NCI-H1694 treated with DMSO at 0.1 percent for 48 hours (cell line): ENCODE measurements around the gene CALML4.
A peak's percentile ranks its signal among the peaks of the same experiment; 100 is the strongest.
"Not testable (repeated sequence)": the region's sequence is repeated elsewhere in the genome, so short reads cannot be mapped to it uniquely, and the experiment has no call there.

Experiments used
- DNase-seq: peaks from one replicate; lab custom pipeline; 2025; lab: John Stamatoyannopoulos, UW

CALML4 gene

DNA sequence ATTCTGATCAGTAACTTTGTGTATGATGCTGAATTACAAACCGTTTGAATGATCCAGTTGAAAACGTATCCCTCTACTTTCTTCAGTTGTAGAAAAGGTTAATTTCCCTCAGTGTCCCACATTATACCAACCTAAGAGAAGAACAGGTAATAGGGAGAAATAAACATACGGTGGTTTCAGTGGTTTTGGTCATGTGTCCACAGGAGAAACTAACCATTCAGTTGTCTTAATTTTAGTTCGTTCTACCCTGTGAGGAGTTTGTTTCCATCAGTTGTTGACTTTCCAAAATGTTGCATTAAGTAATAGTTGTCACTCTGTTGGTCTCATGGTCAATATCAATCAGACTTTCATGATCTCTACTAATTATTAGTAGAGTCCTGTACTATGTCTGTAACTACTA, 15.1 kb downstream of the CALML4 start:
- no peak for DNase-seq

DNA sequence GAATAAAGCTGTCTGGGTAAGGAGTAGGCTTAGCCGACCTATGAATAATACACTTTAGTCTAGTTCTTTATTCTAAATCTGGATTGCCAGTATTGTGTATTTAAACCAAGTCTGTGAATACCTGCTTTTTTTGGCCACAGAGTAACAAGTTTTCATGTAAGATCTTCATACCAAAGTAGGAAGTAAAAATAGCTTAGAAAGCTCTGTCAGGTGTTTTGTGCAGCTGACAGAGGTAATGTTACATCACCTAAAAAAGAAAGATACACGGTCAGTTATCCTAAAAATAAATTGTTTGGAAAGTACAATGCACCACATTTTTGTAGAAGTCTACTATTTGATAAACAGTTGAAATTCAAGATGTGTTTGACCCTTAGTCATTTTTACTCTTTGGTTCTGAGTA, 16.5 kb downstream of the CALML4 start:
- DNase-seq, result no peak

DNA sequence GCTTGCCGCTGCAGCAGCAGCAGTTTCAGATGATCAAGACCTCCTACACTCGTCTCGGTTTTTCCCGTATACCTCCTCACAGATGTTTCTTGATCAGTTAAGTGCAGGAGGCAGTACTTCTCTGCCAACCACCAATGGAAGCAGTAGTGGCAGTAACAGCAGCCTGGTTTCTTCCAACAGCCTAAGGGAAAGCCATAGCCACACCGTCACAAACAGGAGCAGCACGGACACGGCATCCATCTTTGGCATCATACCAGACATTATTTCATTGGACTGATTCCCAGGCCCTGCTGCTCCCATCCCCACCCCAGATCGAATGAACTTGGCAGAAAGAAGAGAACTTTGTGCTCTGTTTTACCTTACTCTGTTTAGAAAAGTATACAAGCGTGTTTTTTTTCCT, 17.6 kb downstream of the CALML4 start:
- DNase-seq, result peak; percentile 65

DNA sequence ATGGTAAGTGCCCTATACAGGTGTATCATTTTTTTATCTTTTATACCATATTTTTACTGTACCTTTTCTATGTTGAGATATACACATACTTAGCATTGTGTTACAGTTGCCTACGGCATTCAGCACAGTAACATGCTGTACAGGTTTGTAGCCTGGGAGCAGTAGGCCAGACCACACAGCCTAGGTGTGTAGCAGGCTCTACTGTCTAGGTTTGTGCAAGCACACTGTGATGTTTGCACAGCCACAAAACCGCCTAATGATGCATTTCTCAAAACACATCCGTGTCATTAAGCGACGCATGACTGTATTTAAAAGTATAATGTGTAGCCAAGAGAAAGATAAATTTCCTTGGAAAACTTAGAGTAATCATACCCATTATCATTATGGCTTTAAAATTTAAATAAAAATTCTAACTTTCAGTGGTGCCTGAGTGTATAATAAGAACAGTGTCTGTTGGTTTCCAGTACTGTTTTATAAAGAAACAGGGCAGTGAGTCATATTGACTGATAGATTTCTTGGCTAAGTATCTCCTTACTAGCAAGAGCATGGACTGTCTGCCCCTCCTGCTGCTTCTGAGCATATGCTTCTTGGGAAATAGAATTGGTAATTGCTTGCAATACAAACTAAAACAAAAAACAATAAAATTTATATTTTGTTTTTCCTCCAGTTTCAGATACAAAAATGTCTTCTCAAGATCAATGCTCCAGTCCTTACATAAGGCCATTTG, 18.3 kb downstream of the CALML4 start:
- no peak for DNase-seq

DNA sequence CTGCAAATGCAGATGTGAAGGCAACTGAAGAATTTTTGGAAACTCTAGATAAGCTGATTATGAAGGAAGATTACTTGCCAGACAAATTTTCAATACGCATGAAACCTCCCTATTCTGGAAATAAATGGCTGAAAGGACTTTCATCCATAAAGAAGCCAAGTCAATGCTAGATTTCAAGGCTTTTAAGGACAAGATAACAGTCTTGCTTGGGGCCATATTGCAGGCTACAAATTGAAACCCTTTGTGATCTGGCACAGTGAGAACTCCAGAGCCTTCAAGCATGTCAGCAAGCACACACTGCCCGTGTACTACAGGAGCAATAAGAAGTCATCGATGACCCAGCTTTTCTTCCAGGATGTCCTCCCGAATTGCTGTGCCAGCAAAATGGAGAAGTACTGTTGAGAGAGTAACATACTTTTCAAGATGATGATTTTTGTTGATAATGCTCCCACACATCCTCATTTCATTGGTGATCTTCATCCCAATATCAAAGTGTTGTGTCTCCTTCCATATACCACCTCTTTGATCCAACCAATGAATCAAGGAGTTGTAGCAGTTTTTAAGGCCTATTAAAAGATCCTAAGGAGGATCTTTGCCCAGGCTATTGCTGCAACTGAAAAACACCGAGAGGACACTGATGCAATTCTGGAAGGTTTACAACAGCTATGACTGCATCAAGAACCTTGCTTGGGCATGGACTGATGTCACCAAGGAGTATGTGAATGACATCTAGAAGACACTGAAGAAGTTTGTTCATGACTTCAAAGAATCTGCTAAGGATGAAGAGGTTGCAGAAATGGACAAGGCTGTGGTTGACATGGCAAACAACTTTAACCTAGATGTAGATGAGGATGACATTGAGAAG, 20.3 kb downstream of the CALML4 start:
- no peak for DNase-seq

GRCh38 chr15:68183616-68184315, 21.4 kb downstream of the CALML4 start:
- DNase-seq, result no peak

DNA sequence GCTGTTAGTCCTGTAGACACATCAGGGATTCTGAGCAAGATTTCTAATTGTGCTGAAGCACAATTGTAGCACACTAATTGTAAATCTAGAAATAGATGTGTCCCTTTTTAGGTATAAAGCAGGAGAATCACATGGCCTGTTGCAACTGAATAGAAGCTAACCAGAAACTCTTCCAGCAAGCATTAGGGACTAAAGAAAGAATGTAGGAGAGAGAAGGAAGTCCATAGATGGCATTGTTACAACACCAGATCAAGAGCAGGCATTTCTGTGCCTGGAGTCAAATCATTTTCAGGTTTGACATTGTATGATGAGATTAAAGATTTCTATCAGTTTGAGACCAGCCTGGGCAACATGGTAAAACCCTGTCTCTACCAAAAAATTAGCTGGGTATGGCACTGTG, 27.4 kb downstream of the CALML4 start:
- no peak for DNase-seq

DNA sequence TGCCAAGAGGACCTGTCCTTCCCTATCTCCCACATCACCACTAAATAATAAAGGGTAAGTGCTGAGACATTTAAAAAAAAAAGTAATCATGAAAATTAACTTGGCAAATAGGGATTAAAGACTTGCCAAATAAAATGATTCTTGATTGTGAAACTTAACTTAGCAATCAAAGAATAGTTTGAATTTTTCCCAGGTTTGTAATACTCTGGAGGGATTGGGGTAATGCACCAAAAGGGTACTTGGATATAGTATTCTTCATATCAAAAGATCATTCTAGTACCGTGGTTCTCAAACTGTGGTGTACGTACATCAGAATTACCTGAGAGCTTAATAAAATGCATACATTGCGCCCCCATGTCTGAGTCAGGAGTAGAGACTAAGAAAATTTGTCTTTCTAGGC, 28.5 kb downstream of the CALML4 start:
- DNase-seq, result no peak

- DNase-seq, result no peak
Observed at GRCh38 chr15:68175526-68175925, 29.6 kb downstream of the CALML4 start.

GRCh38 chr15:68173119-68173518, 32.0 kb downstream of the CALML4 start:
- no peak for DNase-seq

GRCh38 chr15:68172037-68172436, 33.1 kb downstream of the CALML4 start:
- not testable (repeated sequence) for DNase-seq

DNA sequence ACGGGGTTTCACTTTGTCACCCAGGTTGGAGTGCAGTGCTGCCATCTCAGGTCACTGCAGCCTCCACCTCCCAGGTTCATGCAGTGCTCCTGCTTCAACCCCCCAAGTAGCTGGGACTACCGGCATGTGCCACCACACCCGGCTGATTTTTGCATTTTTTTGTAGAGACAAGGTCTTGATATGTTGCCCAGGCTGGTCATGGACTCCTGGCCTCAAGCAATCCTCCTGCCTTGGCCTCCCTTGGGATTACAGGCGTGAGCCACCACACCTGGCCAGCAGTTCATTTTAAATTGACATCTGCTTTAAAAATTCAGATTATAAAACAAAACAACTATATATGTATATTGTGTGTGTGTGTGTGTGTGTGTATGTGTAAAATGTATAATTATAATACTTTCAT, 38.3 kb downstream of the CALML4 start:
- no peak for DNase-seq

- no peak for DNase-seq
Observed at GRCh38 chr15:68163191-68163590, 41.9 kb downstream of the CALML4 start.

GRCh38 chr15:68158046-68158628, 47.0 kb downstream of the CALML4 start:
- DNase-seq, result no peak

DNA sequence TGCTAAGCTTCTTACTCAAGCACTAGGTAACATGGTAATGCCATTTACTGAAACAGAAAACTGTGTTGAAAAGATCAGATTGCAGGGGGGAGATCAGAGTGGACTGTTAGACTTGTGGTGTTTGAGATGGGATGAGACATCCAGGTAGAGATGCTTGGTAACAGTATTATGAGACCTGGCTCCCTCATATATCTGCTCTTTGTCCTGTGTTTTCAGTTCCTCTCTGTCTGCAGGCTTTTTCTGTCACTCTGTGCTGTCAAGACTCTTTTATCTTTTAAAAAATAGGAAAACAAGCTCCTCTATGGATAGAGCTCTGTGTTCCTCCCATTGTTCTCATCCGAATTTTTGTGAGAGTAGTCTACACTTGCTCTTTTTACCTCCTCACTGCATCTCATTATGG, 48.1 kb downstream of the CALML4 start:
- DNase-seq, result no peak

DNA sequence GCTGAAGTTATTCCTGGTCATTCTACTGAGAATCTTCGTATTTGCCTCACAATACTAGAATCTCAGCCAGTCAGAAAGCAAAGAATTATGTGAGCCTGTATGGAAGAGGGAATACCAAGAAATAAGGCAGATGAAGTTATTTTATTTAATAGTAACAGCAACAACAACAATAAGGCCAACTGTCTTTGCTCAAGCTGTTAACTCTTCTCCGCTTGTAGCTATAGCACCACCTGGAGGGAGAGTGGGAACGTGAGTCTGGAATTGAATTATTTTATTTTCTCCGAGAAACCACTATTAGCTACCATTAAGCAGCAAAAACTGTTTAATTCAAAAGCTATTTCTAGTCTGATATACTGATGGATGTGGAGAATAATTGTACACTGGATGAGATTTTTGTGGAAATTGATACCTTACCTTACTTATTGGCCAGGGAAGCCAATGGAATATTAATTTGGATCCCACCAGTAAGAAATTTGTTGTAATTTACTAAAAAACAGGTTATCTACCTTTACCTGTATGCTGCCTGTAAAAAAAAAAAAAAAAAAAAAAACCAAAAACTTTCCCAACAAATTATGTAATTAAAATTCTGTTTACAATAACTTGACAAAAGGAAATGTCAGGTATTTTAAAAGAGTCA, 50.1 kb downstream of the CALML4 start:
- peak; percentile 65 for DNase-seq

- DNase-seq, result no peak
Observed at GRCh38 chr15:68152342-68152741, 52.8 kb downstream of the CALML4 start.

GRCh38 chr15:68151277-68151676, 53.9 kb downstream of the CALML4 start:
- DNase-seq, result no peak

DNA sequence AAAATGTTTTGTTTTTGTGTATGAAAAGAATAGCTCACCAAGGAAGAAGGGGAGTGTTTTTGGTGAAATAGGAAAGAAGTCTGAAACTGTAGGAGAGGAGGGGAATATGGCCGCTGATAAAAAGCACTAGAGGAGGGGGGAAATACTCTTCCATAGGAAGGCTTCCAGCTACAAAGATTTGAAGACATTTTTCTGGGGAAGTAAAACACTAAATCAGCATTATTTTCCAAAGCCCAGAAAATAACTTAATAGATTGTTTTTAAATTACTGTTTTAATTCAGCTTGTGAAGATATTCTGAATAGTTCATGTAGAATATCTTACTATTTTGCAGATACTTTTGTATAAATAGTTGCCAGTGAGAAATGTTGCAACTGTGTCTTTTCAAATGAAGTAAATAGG, 54.9 kb downstream of the CALML4 start:
- DNase-seq, result no peak

- no peak for DNase-seq
Observed at GRCh38 chr15:68149059-68149458, 56.1 kb downstream of the CALML4 start.

DNA sequence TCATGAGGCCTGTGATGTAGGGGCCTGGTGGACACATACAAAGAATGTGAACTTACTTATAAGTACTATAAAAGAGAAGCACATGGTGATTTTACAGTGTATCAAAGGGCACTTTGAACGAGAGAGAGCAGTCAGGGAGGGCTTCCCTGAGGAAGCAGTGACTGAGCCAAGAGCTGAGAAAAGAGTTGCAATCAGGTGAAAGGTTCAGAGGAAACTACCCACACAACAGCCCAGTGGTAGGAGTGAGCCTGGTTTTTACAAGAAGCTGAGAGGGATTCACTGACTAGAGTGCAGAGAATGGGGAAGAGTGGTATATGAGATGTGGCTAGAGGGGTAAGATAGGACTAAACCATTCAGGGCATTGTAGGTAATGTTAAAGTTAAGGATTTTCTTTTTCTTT, 57.1 kb downstream of the CALML4 start:
- no peak for DNase-seq

- DNase-seq, result no peak
Observed at GRCh38 chr15:68145706-68146105, 59.4 kb downstream of the CALML4 start.
